Activated CD4-positive, alpha-beta T cell treated with anti-CD3 and anti-CD28 coated beads, Interleukin-2, amount 10 ng/mL, durations not matched to agents 24 days and 14 days (primary cell): ENCODE data around the gene SCYGR4. TPM values are rescaled to one million over a fixed set of nuclear protein-coding genes. Genes with fewer than 3 reads are reported as not detected.
"Not testable (repeated sequence)": the region's sequence is repeated elsewhere in the genome, so short reads cannot be mapped to it uniquely, and the experiment has no call there.

Experiments
- DNase-seq: peaks from one replicate; pipeline ENCODE4 v3.0.0; 2022
- H3K27ac Mint-ChIP-seq: one replicate; pipeline ENCODE4 v1.8.0; 2022; ENCODE audit warnings: mild to moderate bottlenecking, mixed read lengths
- H3K27me3 Mint-ChIP-seq: one replicate; pipeline ENCODE4 v1.8.0; 2022; ENCODE audit warnings: mixed read lengths
- H3K36me3 Mint-ChIP-seq: one replicate; pipeline ENCODE4 v1.8.0; 2022; ENCODE audit warnings: low read depth, mild to moderate bottlenecking, mixed read lengths
- H3K4me1 Mint-ChIP-seq: one replicate; pipeline ENCODE4 v1.8.0; 2021; ENCODE audit warnings: mixed read lengths
- H3K4me3 Mint-ChIP-seq: one replicate; pipeline ENCODE4 v1.8.0; 2022; ENCODE audit warnings: mild to moderate bottlenecking, moderate library complexity, mixed read lengths
- H3K9me3 Mint-ChIP-seq: one replicate; pipeline ENCODE4 v1.8.0; 2021; ENCODE audit warnings: mixed read lengths
- intact Hi-C: fragments of 100-400 bp; cut with micrococcal nuclease; formaldehyde crosslinking; loops from one replicate; pipeline ENCODE4 v1.15.1; 2023
- total RNA-seq: library from RNA; stranded (reverse); gene quantifications from 2 replicates; pipeline ENCODE4 v1.2.3, GENCODE V29; 2022

Gene SCYGR4
- total RNA-seq = not detected in 2 replicates

GRCh38 chr2:227617316-227618230 is at the start of gene SCYGR4:
Gene SCYGR4, plus strand, starts transcription at chr2:227617498. Its CDS starts 0 bp downstream, at chr2:227617498.
- DNase-seq = no peak
- Mint-ChIP-seq H3K27me3 (peaks cover 9% of the 10 kb centered on the region), H3K4me3 (no peak within 1 kb of the TSS), H3K27ac (no peak within 1 kb of the TSS), H3K36me3 (no peaks in the 10 kb centered on the region), H3K9me3 (no peaks in the 10 kb centered on the region), H3K4me1 (no peaks in the 10 kb centered on the region)
- intact Hi-C loops = no loop called here

GRCh38 chr2:227568852-227569169 is 48.5 kb upstream of the SCYGR4 start:
- Mint-ChIP-seq H3K36me3 (peaks cover 4% of the 10 kb centered on the region), H3K27me3 (peaks cover 2% of the 10 kb centered on the region), H3K9me3 (no peaks in the 10 kb centered on the region), H3K4me1 (no peaks in the 10 kb centered on the region), H3K27ac (no peak overlapping the region), H3K4me3 (no peak overlapping the region)
- intact Hi-C loops = no loop called here
- DNase-seq = no peak

- Mint-ChIP-seq H3K4me1 (no peaks in the 10 kb centered on the region), H3K9me3 (no peaks in the 10 kb centered on the region), H3K36me3 (peaks cover 4% of the 10 kb centered on the region), H3K4me3 (no peak overlapping the region), H3K27ac (no peak overlapping the region), H3K27me3 (peaks cover 2% of the 10 kb centered on the region)
- no peak for DNase-seq
- intact Hi-C loops = no loop called here
These were observed 46.7 kb upstream of the SCYGR4 start for GRCh38 chr2:227570615-227571014.

GRCh38 chr2:227576110-227576509 is 41.2 kb upstream of the SCYGR4 start:
- H3K36me3 Mint-ChIP-seq = no peaks in the 10 kb centered on the region
- H3K9me3 Mint-ChIP-seq = no peaks in the 10 kb centered on the region
- DNase-seq = no peak
- no peak overlapping the region for H3K4me3 Mint-ChIP-seq
- H3K4me1 Mint-ChIP-seq = no peaks in the 10 kb centered on the region
- H3K27ac Mint-ChIP-seq = no peak overlapping the region
- intact Hi-C loops = no loop called here
- H3K27me3 Mint-ChIP-seq = peaks cover 11% of the 10 kb centered on the region

GRCh38 chr2:227576812-227577211 is 40.5 kb upstream of the SCYGR4 start:
- H3K27me3 Mint-ChIP-seq = peaks cover 11% of the 10 kb centered on the region
- H3K4me1 Mint-ChIP-seq = no peaks in the 10 kb centered on the region
- no peaks in the 10 kb centered on the region for H3K36me3 Mint-ChIP-seq
- H3K27ac Mint-ChIP-seq = no peak overlapping the region
- no peak overlapping the region for H3K4me3 Mint-ChIP-seq
- H3K9me3 Mint-ChIP-seq = no peaks in the 10 kb centered on the region
- intact Hi-C loops = no loop called here
- no peak for DNase-seq

- Mint-ChIP-seq H3K36me3 (no peaks in the 10 kb centered on the region), H3K27me3 (peaks cover 11% of the 10 kb centered on the region), H3K27ac (no peak overlapping the region), H3K4me3 (no peak overlapping the region), H3K4me1 (no peaks in the 10 kb centered on the region), H3K9me3 (no peaks in the 10 kb centered on the region)
- no peak for DNase-seq
- intact Hi-C loops = no loop called here
These were observed 39.7 kb upstream of the SCYGR4 start for GRCh38 chr2:227577555-227577954.

- no peak for DNase-seq
- Mint-ChIP-seq H3K27me3 (peaks cover 9% of the 10 kb centered on the region), H3K9me3 (no peaks in the 10 kb centered on the region), H3K4me1 (no peaks in the 10 kb centered on the region), H3K27ac (no peak overlapping the region), H3K36me3 (no peaks in the 10 kb centered on the region), H3K4me3 (no peak overlapping the region)
- intact Hi-C loops = no loop called here
These were observed 38.7 kb upstream of the SCYGR4 start for GRCh38 chr2:227578642-227579041.

GRCh38 chr2:227579791-227580190 is 37.5 kb upstream of the SCYGR4 start:
- intact Hi-C loops = no loop called here
- Mint-ChIP-seq H3K4me1 (no peaks in the 10 kb centered on the region), H3K4me3 (no peak overlapping the region), H3K27me3 (peaks cover 9% of the 10 kb centered on the region), H3K27ac (no peak overlapping the region), H3K9me3 (no peaks in the 10 kb centered on the region), H3K36me3 (no peaks in the 10 kb centered on the region)
- no peak for DNase-seq

GRCh38 chr2:227582369-227582768 is 34.9 kb upstream of the SCYGR4 start:
- H3K27ac Mint-ChIP-seq = no peak overlapping the region
- no peak overlapping the region for H3K4me3 Mint-ChIP-seq
- no peaks in the 10 kb centered on the region for H3K4me1 Mint-ChIP-seq
- no peaks in the 10 kb centered on the region for H3K9me3 Mint-ChIP-seq
- intact Hi-C loops = no loop called here
- DNase-seq = no peak
- H3K27me3 Mint-ChIP-seq = peaks cover 6% of the 10 kb centered on the region
- H3K36me3 Mint-ChIP-seq = no peaks in the 10 kb centered on the region

- DNase-seq = no peak
- H3K27me3 Mint-ChIP-seq = peaks cover 17% of the 10 kb centered on the region
These were observed 24.5 kb upstream of the SCYGR4 start for GRCh38 chr2:227592694-227593387.

GRCh38 chr2:227595797-227596196 is 21.5 kb upstream of the SCYGR4 start:
- no peak overlapping the region for H3K4me3 Mint-ChIP-seq
- H3K36me3 Mint-ChIP-seq = no peaks in the 10 kb centered on the region
- no peaks in the 10 kb centered on the region for H3K9me3 Mint-ChIP-seq
- H3K4me1 Mint-ChIP-seq = peaks cover 8% of the 10 kb centered on the region
- DNase-seq = no peak
- H3K27ac Mint-ChIP-seq = no peak overlapping the region
- H3K27me3 Mint-ChIP-seq = peaks cover 11% of the 10 kb centered on the region
- intact Hi-C loops = no loop called here

More at GRCh38 chr2:227592694-227593387, 24.5 kb upstream of the SCYGR4 start:
- Mint-ChIP-seq H3K36me3 (no peaks in the 10 kb centered on the region), H3K9me3 (peaks cover 9% of the 10 kb centered on the region), H3K4me3 (no peak overlapping the region), H3K27ac (no peak overlapping the region), H3K4me1 (peaks cover 8% of the 10 kb centered on the region)
- intact Hi-C loops = no loop called here

GRCh38 chr2:227597036-227597435 is 20.3 kb upstream of the SCYGR4 start:
- intact Hi-C loops = no loop called here
- DNase-seq = no peak
- no peak overlapping the region for H3K4me3 Mint-ChIP-seq
- no peaks in the 10 kb centered on the region for H3K36me3 Mint-ChIP-seq
- peaks cover 8% of the 10 kb centered on the region for H3K4me1 Mint-ChIP-seq
- H3K27ac Mint-ChIP-seq = no peak overlapping the region
- H3K9me3 Mint-ChIP-seq = no peaks in the 10 kb centered on the region
- H3K27me3 Mint-ChIP-seq = peaks cover 8% of the 10 kb centered on the region

- Mint-ChIP-seq H3K27ac (no peak overlapping the region), H3K36me3 (no peaks in the 10 kb centered on the region), H3K4me1 (peaks cover 4% of the 10 kb centered on the region), H3K9me3 (no peaks in the 10 kb centered on the region), H3K4me3 (no peak overlapping the region), H3K27me3 (peaks cover 8% of the 10 kb centered on the region)
- DNase-seq = no peak
- intact Hi-C loops = no loop called here
These were observed 19.3 kb upstream of the SCYGR4 start for GRCh38 chr2:227597998-227598397.

- H3K27ac Mint-ChIP-seq, H3K4me3 Mint-ChIP-seq, H3K9me3 Mint-ChIP-seq, H3K36me3 Mint-ChIP-seq, H3K27me3 Mint-ChIP-seq, intact Hi-C loops, H3K4me1 Mint-ChIP-seq, DNase-seq: not testable (repeated sequence)
These were observed 18.3 kb upstream of the SCYGR4 start, which contains the start of gene SCYGR2 for GRCh38 chr2:227598835-227599503. Gene SCYGR2, plus strand, starts transcription at chr2:227598893. Its CDS starts 0 bp downstream, at chr2:227598893.
